ENCODE data around the gene HK1.

- TF ChIP-seq, protein P1, sequence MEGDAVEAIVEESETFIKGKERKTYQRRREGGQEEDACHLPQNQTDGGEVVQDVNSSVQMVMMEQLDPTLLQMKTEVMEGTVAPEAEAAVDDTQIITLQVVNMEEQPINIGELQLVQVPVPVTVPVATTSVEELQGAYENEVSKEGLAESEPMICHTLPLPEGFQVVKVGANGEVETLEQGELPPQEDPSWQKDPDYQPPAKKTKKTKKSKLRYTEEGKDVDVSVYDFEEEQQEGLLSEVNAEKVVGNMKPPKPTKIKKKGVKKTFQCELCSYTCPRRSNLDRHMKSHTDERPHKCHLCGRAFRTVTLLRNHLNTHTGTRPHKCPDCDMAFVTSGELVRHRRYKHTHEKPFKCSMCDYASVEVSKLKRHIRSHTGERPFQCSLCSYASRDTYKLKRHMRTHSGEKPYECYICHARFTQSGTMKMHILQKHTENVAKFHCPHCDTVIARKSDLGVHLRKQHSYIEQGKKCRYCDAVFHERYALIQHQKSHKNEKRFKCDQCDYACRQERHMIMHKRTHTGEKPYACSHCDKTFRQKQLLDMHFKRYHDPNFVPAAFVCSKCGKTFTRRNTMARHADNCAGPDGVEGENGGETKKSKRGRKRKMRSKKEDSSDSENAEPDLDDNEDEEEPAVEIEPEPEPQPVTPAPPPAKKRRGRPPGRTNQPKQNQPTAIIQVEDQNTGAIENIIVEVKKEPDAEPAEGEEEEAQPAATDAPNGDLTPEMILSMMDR (IDR thresholded peaks at IDR 0.05; ENCODE audit: low read length) = no peak
- TF ChIP-seq EZH2phosphoT487 (IDR thresholded peaks at IDR 0.05; ENCODE audit: low read length) = no peak
These were observed 115.7 kb downstream of the HK1 start for GRCh38 chr10:69394020-69394419.

All from MM.1S (cell line).